Activated naive CD4-positive, alpha-beta T cell treated with anti-CD3 and anti-CD28 coated beads for 36 hours (primary cell): ENCODE measurements around the gene AHCYL2. TPM values are rescaled to one million over a fixed set of nuclear protein-coding genes. Genes with fewer than 3 reads are reported as not detected.
"Not testable (repeated sequence)": the region's sequence is repeated elsewhere in the genome, so short reads cannot be mapped to it uniquely, and the experiment has no call there.

Experiments
- CTCF ChIA-PET: fragments of 350-600 bp; sonication (Branson Sonifier 250); formaldehyde crosslinking; loops from one replicate; lab custom pipeline; 2021; ENCODE audit warnings: antibody characterized with exemption; lab: Charles Lee
- DNase-seq: peaks from one replicate; pipeline ENCODE4 v3.0.0-alpha.2; 2020
- H3K27ac Mint-ChIP-seq: one replicate; pipeline ENCODE4 v1.8.0; 2021; ENCODE audit warnings: mild to moderate bottlenecking, mixed read lengths
- H3K27me3 Mint-ChIP-seq: one replicate; pipeline ENCODE4 v1.8.0; 2021; ENCODE audit warnings: low read depth, mixed read lengths
- H3K36me3 Mint-ChIP-seq: one replicate; pipeline ENCODE4 v1.8.0; 2021; ENCODE audit warnings: low read depth, mixed read lengths
- H3K4me1 Mint-ChIP-seq: one replicate; pipeline ENCODE4 v1.8.0; 2021; ENCODE audit warnings: low read depth, mixed read lengths
- H3K4me3 Mint-ChIP-seq: one replicate; pipeline ENCODE4 v1.8.0; 2021; ENCODE audit warnings: mild to moderate bottlenecking, moderate library complexity, mixed read lengths
- H3K9me3 Mint-ChIP-seq: one replicate; pipeline ENCODE4 v1.8.0; 2021; ENCODE audit warnings: mixed read lengths
- intact Hi-C: fragments of 100-400 bp; cut with micrococcal nuclease; formaldehyde crosslinking; loops from one replicate; pipeline ENCODE4 v1.15.1; 2023
- total RNA-seq, 2 experiments: library from RNA; stranded (reverse); gene quantifications; one replicate each; pipeline ENCODE4 v1.2.3, GENCODE V29; 2021

AHCYL2 gene
- total RNA-seq, 2 experiments from 2014 or later, result 29.1 to 30.4 TPM

GRCh38 chr7:129227646-129228578 lies 3.1 kb downstream of the AHCYL2 start:
- Mint-ChIP-seq H3K4me1 (peaks cover 26% of the 10 kb centered on the region), H3K36me3 (no peaks in the 10 kb centered on the region), H3K4me3 (no peak overlapping the region), H3K27ac (no peak overlapping the region), H3K27me3 (no peaks in the 10 kb centered on the region), H3K9me3 (no peaks in the 10 kb centered on the region)
- DNase-seq, result no peak
- intact Hi-C loops, result loop anchor here (10.0 kb wide), 1 partner anchor 387 kb away; the partner anchor contains the start of gene NRF1
- CTCF ChIA-PET, result interaction anchor here (0.7 to 10.9 kb wide), 5 partner anchors 10 to 67 kb away, joined by 3 to 234 read pairs (median 3); no protein-coding TSS in a partner anchor

GRCh38 chr7:129228633-129229032 lies 3.8 kb downstream of the AHCYL2 start:
- no peaks in the 10 kb centered on the region for H3K27me3 Mint-ChIP-seq
- H3K27ac Mint-ChIP-seq, result no peak overlapping the region
- CTCF ChIA-PET, result interaction anchor here (0.8 to 2.0 kb wide), 2 partner anchors 11 to 43 kb away, joined by 3 to 13 read pairs; no protein-coding TSS in a partner anchor
- no peak for DNase-seq
- H3K4me3 Mint-ChIP-seq, result no peak overlapping the region
- intact Hi-C loops, result loop anchor here (10.0 kb wide), 1 partner anchor 386 kb away; the partner anchor contains the start of gene NRF1
- no peaks in the 10 kb centered on the region for H3K36me3 Mint-ChIP-seq
- peaks cover 27% of the 10 kb centered on the region for H3K4me1 Mint-ChIP-seq
- H3K9me3 Mint-ChIP-seq, result no peaks in the 10 kb centered on the region

- Mint-ChIP-seq H3K36me3 (peaks cover 1% of the 10 kb centered on the region), H3K9me3 (no peaks in the 10 kb centered on the region), H3K27ac (no peak overlapping the region), H3K27me3 (no peaks in the 10 kb centered on the region), H3K4me3 (no peak overlapping the region), H3K4me1 (peaks cover 15% of the 10 kb centered on the region)
- intact Hi-C loops, result no loop called here
- DNase-seq, result no peak
- CTCF ChIA-PET, result interaction anchor here (0.7 to 3.6 kb wide), 6 partner anchors 10 to 67 kb away, joined by 3 to 25 read pairs (median 4); no protein-coding TSS in a partner anchor
Measured at GRCh38 chr7:129231666-129232065, 6.8 kb downstream of the AHCYL2 start.

- Mint-ChIP-seq H3K27ac (no peak overlapping the region), H3K4me3 (no peak overlapping the region), H3K27me3 (no peaks in the 10 kb centered on the region), H3K9me3 (no peaks in the 10 kb centered on the region), H3K4me1 (peaks cover 6% of the 10 kb centered on the region), H3K36me3 (peaks cover 3% of the 10 kb centered on the region)
- CTCF ChIA-PET, result interaction anchor here (0.7 to 1.8 kb wide), 5 partner anchors 20 to 449 kb away, joined by 3 to 10 read pairs (median 3); no protein-coding TSS in a partner anchor
- intact Hi-C loops, result no loop called here
- DNase-seq, result no peak
Measured at GRCh38 chr7:129238546-129238945, 13.7 kb downstream of the AHCYL2 start.

- DNase-seq, result no peak
- Mint-ChIP-seq H3K4me1 (peaks cover 2% of the 10 kb centered on the region), H3K9me3 (peaks cover under 1% of the 10 kb centered on the region), H3K27me3 (no peaks in the 10 kb centered on the region), H3K4me3 (no peak overlapping the region), H3K36me3 (peaks cover 8% of the 10 kb centered on the region), H3K27ac (no peak overlapping the region)
- CTCF ChIA-PET, result no interaction called here
- intact Hi-C loops, result no loop called here
Measured at GRCh38 chr7:129240119-129240820, 15.4 kb downstream of the AHCYL2 start.

GRCh38 chr7:129244220-129244619 lies 19.4 kb downstream of the AHCYL2 start:
- H3K4me1 Mint-ChIP-seq, result peaks cover 2% of the 10 kb centered on the region
- H3K27me3 Mint-ChIP-seq, result no peaks in the 10 kb centered on the region
- CTCF ChIA-PET, result no interaction called here
- peaks cover 9% of the 10 kb centered on the region for H3K36me3 Mint-ChIP-seq
- no peak for DNase-seq
- peaks cover 3% of the 10 kb centered on the region for H3K9me3 Mint-ChIP-seq
- no peak overlapping the region for H3K27ac Mint-ChIP-seq
- H3K4me3 Mint-ChIP-seq, result no peak overlapping the region
- intact Hi-C loops, result no loop called here

GRCh38 chr7:129245533-129245932 lies 20.7 kb downstream of the AHCYL2 start:
- Mint-ChIP-seq H3K9me3 (peaks cover 3% of the 10 kb centered on the region), H3K27ac (no peak overlapping the region), H3K36me3 (peaks cover 9% of the 10 kb centered on the region), H3K4me1 (peaks cover 2% of the 10 kb centered on the region), H3K4me3 (no peak overlapping the region), H3K27me3 (no peaks in the 10 kb centered on the region)
- intact Hi-C loops, result no loop called here
- no peak for DNase-seq
- CTCF ChIA-PET, result no interaction called here

GRCh38 chr7:129247087-129247486 lies 22.3 kb downstream of the AHCYL2 start:
- no peaks in the 10 kb centered on the region for H3K27me3 Mint-ChIP-seq
- H3K4me3 Mint-ChIP-seq, result no peak overlapping the region
- peaks cover 2% of the 10 kb centered on the region for H3K4me1 Mint-ChIP-seq
- no peak overlapping the region for H3K27ac Mint-ChIP-seq
- H3K9me3 Mint-ChIP-seq, result peaks cover 3% of the 10 kb centered on the region
- intact Hi-C loops, result no loop called here
- CTCF ChIA-PET, result interaction anchor here (0.6 to 2.1 kb wide), 6 partner anchors 11 to 133 kb away, joined by 3 to 8 read pairs (median 4); no protein-coding TSS in a partner anchor
- peaks cover 9% of the 10 kb centered on the region for H3K36me3 Mint-ChIP-seq
- no peak for DNase-seq

- Mint-ChIP-seq H3K4me1 (no peaks in the 10 kb centered on the region), H3K4me3 (no peak overlapping the region), H3K9me3 (no peaks in the 10 kb centered on the region), H3K27ac (no peak overlapping the region), H3K36me3 (no peaks in the 10 kb centered on the region), H3K27me3 (no peaks in the 10 kb centered on the region)
- CTCF ChIA-PET, result interaction anchor here (0.6 kb wide), 1 partner anchor 127 kb away, joined by 4 read pairs; no protein-coding TSS in a partner anchor
- intact Hi-C loops, result no loop called here
- no peak for DNase-seq
Measured at GRCh38 chr7:129252128-129252527, 27.3 kb downstream of the AHCYL2 start.

GRCh38 chr7:129252603-129253002 lies 27.8 kb downstream of the AHCYL2 start:
- H3K36me3 Mint-ChIP-seq, intact Hi-C loops, H3K27ac Mint-ChIP-seq, H3K4me1 Mint-ChIP-seq, CTCF ChIA-PET, DNase-seq, H3K4me3 Mint-ChIP-seq, H3K9me3 Mint-ChIP-seq, H3K27me3 Mint-ChIP-seq: not testable (repeated sequence)

- Mint-ChIP-seq H3K36me3 (no peaks in the 10 kb centered on the region), H3K27me3 (no peaks in the 10 kb centered on the region)
Measured at GRCh38 chr7:129255800-129256199, 31.0 kb downstream of the AHCYL2 start.

GRCh38 chr7:129256221-129256620 lies 31.4 kb downstream of the AHCYL2 start:
- intact Hi-C loops, result no loop called here
- CTCF ChIA-PET, result interaction anchor here (0.6 to 1.7 kb wide), 4 partner anchors 15 to 146 kb away, joined by 3 to 9 read pairs (median 4); no protein-coding TSS in a partner anchor
- H3K4me1 Mint-ChIP-seq, result peaks cover 18% of the 10 kb centered on the region

More at GRCh38 chr7:129255800-129256199, 31.0 kb downstream of the AHCYL2 start:
- H3K4me3 Mint-ChIP-seq, result no peak overlapping the region
- H3K27ac Mint-ChIP-seq, result no peak overlapping the region
- H3K9me3 Mint-ChIP-seq, result no peaks in the 10 kb centered on the region
- DNase-seq, result no peak
- peaks cover 18% of the 10 kb centered on the region for H3K4me1 Mint-ChIP-seq
- intact Hi-C loops, result no loop called here
- CTCF ChIA-PET, result interaction anchor here (0.6 to 1.7 kb wide), 3 partner anchors 15 to 146 kb away, joined by 3 to 9 read pairs (median 6); no protein-coding TSS in a partner anchor

More at GRCh38 chr7:129256221-129256620, 31.4 kb downstream of the AHCYL2 start:
- no peaks in the 10 kb centered on the region for H3K27me3 Mint-ChIP-seq
- DNase-seq, result no peak
- no peaks in the 10 kb centered on the region for H3K36me3 Mint-ChIP-seq
- no peak overlapping the region for H3K27ac Mint-ChIP-seq
- H3K4me3 Mint-ChIP-seq, result no peak overlapping the region
- no peaks in the 10 kb centered on the region for H3K9me3 Mint-ChIP-seq
